A673 (cell line): ENCODE measurements around the gene MST1.

Experiments
- EZH2 ChIP-seq: fragments of 200-600 bp; sonication (generic); IDR thresholded peaks from 2 replicates; pipeline ENCODE4 v1.6.1; 2017; ENCODE audit warnings: borderline replicate concordance, low read depth, mild to moderate bottlenecking, mixed read lengths, antibody characterized with exemption, low read length; ENCODE audit not compliant: poor library complexity, severe bottlenecking
- TF ChIP-seq, protein P1 (sequence below): fragments of 300-800, 200-600 bp; sonication (generic); conservative IDR thresholded peaks from 2 replicates; pipeline ENCODE4 v1.5.1; 2017; ENCODE audit warnings: low read depth, mild to moderate bottlenecking, antibody characterized with exemption, low read length, moderate library complexity, mixed read lengths

DNA sequence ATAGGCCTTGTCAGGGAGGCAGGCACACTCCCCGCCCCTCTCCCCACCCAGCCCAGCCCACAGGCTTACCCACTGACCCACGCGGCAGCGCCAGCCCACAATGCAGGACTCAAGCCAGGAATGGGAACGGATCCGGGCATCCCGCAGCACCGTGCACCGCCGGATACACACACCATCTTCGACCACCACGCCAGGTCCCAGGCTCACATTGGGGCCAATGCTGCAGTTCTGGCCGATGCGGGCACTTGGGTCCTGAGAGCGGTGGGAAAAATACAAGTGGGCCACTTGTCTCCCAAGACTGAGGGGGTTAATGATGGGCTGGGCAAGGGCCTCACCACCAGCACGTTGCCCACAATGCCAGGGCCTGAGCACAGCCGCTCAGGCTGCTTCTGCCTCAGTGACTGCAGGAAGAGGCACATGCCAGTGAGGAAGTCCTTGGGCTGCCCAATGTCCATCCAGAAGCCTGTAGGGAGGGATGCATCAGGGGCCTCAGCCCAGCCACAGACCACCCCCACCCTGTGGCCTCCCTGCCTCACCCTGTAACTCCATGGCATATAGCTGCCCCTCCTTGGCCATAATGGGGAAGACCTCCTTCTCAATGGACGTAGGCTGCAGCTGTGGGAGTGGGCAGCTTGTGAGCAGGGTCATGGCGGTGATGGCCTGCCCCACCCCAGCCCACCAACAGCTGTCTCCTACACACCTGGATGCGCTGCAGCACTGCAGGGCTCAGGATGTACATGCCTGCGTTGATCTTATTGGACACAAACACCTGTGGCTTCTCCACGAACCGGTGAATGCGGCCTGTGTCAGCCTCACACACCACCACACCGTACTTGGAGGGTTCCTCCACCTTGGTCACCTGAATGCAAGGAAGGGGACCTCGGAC lies 32.9 kb upstream of the MST1 start:
- TF ChIP-seq EZH2, result no peak
- TF ChIP-seq, protein P1, sequence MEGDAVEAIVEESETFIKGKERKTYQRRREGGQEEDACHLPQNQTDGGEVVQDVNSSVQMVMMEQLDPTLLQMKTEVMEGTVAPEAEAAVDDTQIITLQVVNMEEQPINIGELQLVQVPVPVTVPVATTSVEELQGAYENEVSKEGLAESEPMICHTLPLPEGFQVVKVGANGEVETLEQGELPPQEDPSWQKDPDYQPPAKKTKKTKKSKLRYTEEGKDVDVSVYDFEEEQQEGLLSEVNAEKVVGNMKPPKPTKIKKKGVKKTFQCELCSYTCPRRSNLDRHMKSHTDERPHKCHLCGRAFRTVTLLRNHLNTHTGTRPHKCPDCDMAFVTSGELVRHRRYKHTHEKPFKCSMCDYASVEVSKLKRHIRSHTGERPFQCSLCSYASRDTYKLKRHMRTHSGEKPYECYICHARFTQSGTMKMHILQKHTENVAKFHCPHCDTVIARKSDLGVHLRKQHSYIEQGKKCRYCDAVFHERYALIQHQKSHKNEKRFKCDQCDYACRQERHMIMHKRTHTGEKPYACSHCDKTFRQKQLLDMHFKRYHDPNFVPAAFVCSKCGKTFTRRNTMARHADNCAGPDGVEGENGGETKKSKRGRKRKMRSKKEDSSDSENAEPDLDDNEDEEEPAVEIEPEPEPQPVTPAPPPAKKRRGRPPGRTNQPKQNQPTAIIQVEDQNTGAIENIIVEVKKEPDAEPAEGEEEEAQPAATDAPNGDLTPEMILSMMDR, result no peak
